GM12891 (cell line): ENCODE data around the gene CUBN.

ENCODE experiments used
- POLR2A ChIP-seq: IDR thresholded peaks from 2 replicates; pipeline ENCODE4 v1.6.1; 2011; ENCODE audit warnings: low read depth, low read length, control low read depth
- POLR2AphosphoS5 ChIP-seq: IDR thresholded peaks from 2 replicates; pipeline ENCODE4 v1.6.1; 2011; ENCODE audit warnings: low read depth, low read length, control low read depth
- TAF1 ChIP-seq: IDR thresholded peaks from 2 replicates; pipeline ENCODE4 v1.6.1; 2011; ENCODE audit warnings: low read depth, low read length, control low read depth

- TF ChIP-seq POLR2AphosphoS5: no peak
- no peak for TF ChIP-seq TAF1
- no peak for TF ChIP-seq POLR2A
Observed at GRCh38 chr10:16989826-16990293, 139.8 kb downstream of the CUBN start.
